HEK293 (cell line): ENCODE results near the gene PTTG2.

ENCODE experiments used
- CTCF ChIA-PET: fragments of 350-600 bp; formaldehyde crosslinking; extraction: SDS; loops from one replicate; lab custom pipeline; 2021; ENCODE audit warnings: antibody characterized with exemption; lab: Yijun Ruan, JAX
- POLR2A ChIA-PET: fragments of 300-600 bp; formaldehyde crosslinking; extraction: SDS; loops from one replicate; lab custom pipeline; 2020; ENCODE audit warnings: antibody characterized with exemption, inconsistent platforms; lab: Yijun Ruan, JAX
- H3K27ac ChIP-seq: fragments of 200-500 bp; sonication (Bioruptor generic); 2 replicates; pipeline ENCODE4 v1.5.1; 2014; ENCODE audit warnings: low read depth, low read length, control low read depth, inconsistent platforms; ENCODE audit errors: extremely low read depth
- H3K36me3 ChIP-seq, 2 experiments: fragments of 200-500 bp in 1 of 2; sonication (Bioruptor generic) in 1 of 2; 1 replicate in 1 of 2; 2 replicates in 1 of 2; pipeline ENCODE4 v1.5.1; 2014 to 2017; ENCODE audit warnings: inconsistent platforms in 2 of 2, low read length in 2 of 2; ENCODE audit not compliant: control insufficient read depth in 2 of 2, insufficient read depth in 1 of 2
- H3K4me1 ChIP-seq: fragments of 200-500 bp; sonication (Bioruptor generic); 2 replicates; pipeline ENCODE4 v1.5.1; 2014; ENCODE audit warnings: mild to moderate bottlenecking, low read length, inconsistent platforms; ENCODE audit not compliant: control insufficient read depth, insufficient read depth
- H3K4me3 ChIP-seq: 2 replicates; pipeline ENCODE4 v1.5.1; 2011; ENCODE audit warnings: low read depth, mild to moderate bottlenecking, control low read depth, low read length, moderate library complexity
- H3K9me3 ChIP-seq: fragments of 200-500 bp; sonication (Bioruptor generic); 2 replicates; pipeline ENCODE4 v1.5.1; 2014; ENCODE audit warnings: low read depth, low read length, inconsistent platforms; ENCODE audit not compliant: control insufficient read depth, insufficient read depth
- YY1 ChIP-seq: fragments of 450-650 bp; formaldehyde crosslinking; IDR thresholded peaks from 2 replicates; pipeline ENCODE4 v1.5.1; 2018; ENCODE audit warnings: missing biosample characterization, missing genetic modification characterization
- ZFP3 ChIP-seq: fragments of 450-650 bp; formaldehyde crosslinking; IDR thresholded peaks from 2 replicates; pipeline ENCODE4 v1.5.1; 2016; ENCODE audit warnings: low read depth, missing biosample characterization, missing genetic modification characterization
- ZIC2 ChIP-seq: fragments of 450-650 bp; formaldehyde crosslinking; IDR thresholded peaks from 2 replicates; pipeline ENCODE4 v1.5.1; 2016; ENCODE audit warnings: missing biosample characterization, missing genetic modification characterization
- ZNF114 ChIP-seq: fragments of 450-650 bp; formaldehyde crosslinking; IDR thresholded peaks from 2 replicates; pipeline ENCODE4 v1.5.0; 2017; ENCODE audit warnings: missing biosample characterization, missing genetic modification characterization
- ZNF146 ChIP-seq: fragments of 450-650 bp; formaldehyde crosslinking; IDR thresholded peaks from 2 replicates; pipeline ENCODE4 v1.5.1; 2016; ENCODE audit warnings: missing biosample characterization, missing genetic modification characterization
- ZNF341 ChIP-seq: fragments of 450-650 bp; formaldehyde crosslinking; IDR thresholded peaks from 2 replicates; pipeline ENCODE4; 2016; ENCODE audit warnings: low read depth, missing biosample characterization, missing genetic modification characterization
- ZNF629 ChIP-seq: fragments of 450-650 bp; formaldehyde crosslinking; IDR thresholded peaks from 2 replicates; pipeline ENCODE4 v1.5.1; 2017; ENCODE audit warnings: missing biosample characterization, missing genetic modification characterization
- ZNF768 ChIP-seq: fragments of 450-650 bp; formaldehyde crosslinking; IDR thresholded peaks from 2 replicates; pipeline ENCODE4 v1.5.1; 2018; ENCODE audit warnings: missing biosample characterization, mild to moderate bottlenecking, missing genetic modification characterization
- TF ChIP-seq, protein P1 (sequence below): fragments of 450-650 bp; formaldehyde crosslinking; IDR thresholded peaks from 2 replicates; pipeline ENCODE4 v1.5.1; 2016; ENCODE audit warnings: missing biosample characterization, missing genetic modification characterization
- TF ChIP-seq, protein P2 (sequence below): fragments of 450-650 bp; formaldehyde crosslinking; IDR thresholded peaks from 2 replicates; pipeline ENCODE4 v1.5.1; 2016; ENCODE audit warnings: missing biosample characterization, missing genetic modification characterization, borderline replicate concordance
- TF ChIP-seq, protein P3 (sequence below): fragments of 450-650 bp; formaldehyde crosslinking; IDR thresholded peaks from 2 replicates; pipeline ENCODE4 v1.5.1; 2017; ENCODE audit warnings: missing biosample characterization, missing genetic modification characterization
- TF ChIP-seq, protein P4 (sequence below): fragments of 450-650 bp; formaldehyde crosslinking; IDR thresholded peaks from 2 replicates; pipeline ENCODE4 v1.5.1; 2016; ENCODE audit warnings: missing biosample characterization, missing genetic modification characterization

The PTTG2 gene

DNA sequence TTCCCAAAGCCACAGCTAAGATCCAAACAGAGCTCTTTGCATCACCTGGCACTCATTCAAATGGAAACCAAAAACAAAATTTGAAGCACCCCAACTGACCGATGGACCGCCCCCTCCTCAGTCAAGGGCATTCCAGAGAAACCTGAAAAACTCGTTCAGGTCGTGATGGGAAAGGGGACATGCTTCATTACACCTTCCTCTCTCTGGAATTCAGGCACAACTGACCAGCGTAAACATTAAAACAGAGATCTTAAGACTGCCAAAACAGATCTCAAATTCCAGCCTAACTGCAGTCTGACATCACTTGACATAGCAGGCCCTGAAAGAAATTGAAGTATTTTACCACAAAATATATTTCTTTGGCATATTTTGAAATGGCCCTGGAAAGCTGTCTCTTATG lies 28.5 kb downstream of the PTTG2 start:
- no peaks in the 10 kb centered on the region for H3K4me1 ChIP-seq
- TF ChIP-seq ZNF114 (tag by site-specific recombination): no peak
- TF ChIP-seq ZNF146 (tag by site-specific recombination): no peak
- TF ChIP-seq ZFP3 (tag by site-specific recombination): no peak
- no peak for TF ChIP-seq YY1 (tag by site-specific recombination)
- TF ChIP-seq ZNF341 (tag by site-specific recombination): no peak
- TF ChIP-seq ZIC2 (tag by site-specific recombination): no peak
- TF ChIP-seq, protein P1, sequence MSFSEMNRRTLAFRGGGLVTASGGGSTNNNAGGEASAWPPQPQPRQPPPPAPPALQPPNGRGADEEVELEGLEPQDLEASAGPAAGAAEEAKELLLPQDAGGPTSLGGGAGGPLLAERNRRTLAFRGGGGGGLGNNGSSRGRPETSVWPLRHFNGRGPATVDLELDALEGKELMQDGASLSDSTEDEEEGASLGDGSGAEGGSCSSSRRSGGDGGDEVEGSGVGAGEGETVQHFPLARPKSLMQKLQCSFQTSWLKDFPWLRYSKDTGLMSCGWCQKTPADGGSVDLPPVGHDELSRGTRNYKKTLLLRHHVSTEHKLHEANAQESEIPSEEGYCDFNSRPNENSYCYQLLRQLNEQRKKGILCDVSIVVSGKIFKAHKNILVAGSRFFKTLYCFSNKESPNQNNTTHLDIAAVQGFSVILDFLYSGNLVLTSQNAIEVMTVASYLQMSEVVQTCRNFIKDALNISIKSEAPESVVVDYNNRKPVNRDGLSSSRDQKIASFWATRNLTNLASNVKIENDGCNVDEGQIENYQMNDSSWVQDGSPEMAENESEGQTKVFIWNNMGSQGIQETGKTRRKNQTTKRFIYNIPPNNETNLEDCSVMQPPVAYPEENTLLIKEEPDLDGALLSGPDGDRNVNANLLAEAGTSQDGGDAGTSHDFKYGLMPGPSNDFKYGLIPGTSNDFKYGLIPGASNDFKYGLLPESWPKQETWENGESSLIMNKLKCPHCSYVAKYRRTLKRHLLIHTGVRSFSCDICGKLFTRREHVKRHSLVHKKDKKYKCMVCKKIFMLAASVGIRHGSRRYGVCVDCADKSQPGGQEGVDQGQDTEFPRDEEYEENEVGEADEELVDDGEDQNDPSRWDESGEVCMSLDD (tag by site-specific recombination): no peak
- no peak for TF ChIP-seq ZNF768
- TF ChIP-seq, protein P2, sequence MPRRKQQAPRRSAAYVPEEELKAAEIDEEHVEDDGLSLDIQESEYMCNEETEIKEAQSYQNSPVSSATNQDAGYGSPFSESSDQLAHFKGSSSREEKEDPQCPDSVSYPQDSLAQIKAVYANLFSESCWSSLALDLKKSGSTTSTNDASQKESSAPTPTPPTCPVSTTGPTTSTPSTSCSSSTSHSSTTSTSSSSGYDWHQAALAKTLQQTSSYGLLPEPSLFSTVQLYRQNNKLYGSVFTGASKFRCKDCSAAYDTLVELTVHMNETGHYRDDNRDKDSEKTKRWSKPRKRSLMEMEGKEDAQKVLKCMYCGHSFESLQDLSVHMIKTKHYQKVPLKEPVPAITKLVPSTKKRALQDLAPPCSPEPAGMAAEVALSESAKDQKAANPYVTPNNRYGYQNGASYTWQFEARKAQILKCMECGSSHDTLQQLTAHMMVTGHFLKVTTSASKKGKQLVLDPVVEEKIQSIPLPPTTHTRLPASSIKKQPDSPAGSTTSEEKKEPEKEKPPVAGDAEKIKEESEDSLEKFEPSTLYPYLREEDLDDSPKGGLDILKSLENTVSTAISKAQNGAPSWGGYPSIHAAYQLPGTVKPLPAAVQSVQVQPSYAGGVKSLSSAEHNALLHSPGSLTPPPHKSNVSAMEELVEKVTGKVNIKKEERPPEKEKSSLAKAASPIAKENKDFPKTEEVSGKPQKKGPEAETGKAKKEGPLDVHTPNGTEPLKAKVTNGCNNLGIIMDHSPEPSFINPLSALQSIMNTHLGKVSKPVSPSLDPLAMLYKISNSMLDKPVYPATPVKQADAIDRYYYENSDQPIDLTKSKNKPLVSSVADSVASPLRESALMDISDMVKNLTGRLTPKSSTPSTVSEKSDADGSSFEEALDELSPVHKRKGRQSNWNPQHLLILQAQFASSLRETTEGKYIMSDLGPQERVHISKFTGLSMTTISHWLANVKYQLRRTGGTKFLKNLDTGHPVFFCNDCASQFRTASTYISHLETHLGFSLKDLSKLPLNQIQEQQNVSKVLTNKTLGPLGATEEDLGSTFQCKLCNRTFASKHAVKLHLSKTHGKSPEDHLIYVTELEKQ (tag by site-specific recombination): no peak
- TF ChIP-seq, protein P3, sequence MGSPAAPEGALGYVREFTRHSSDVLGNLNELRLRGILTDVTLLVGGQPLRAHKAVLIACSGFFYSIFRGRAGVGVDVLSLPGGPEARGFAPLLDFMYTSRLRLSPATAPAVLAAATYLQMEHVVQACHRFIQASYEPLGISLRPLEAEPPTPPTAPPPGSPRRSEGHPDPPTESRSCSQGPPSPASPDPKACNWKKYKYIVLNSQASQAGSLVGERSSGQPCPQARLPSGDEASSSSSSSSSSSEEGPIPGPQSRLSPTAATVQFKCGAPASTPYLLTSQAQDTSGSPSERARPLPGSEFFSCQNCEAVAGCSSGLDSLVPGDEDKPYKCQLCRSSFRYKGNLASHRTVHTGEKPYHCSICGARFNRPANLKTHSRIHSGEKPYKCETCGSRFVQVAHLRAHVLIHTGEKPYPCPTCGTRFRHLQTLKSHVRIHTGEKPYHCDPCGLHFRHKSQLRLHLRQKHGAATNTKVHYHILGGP (tag by site-specific recombination): no peak
- TF ChIP-seq ZNF629 (tag by site-specific recombination): no peak

DNA sequence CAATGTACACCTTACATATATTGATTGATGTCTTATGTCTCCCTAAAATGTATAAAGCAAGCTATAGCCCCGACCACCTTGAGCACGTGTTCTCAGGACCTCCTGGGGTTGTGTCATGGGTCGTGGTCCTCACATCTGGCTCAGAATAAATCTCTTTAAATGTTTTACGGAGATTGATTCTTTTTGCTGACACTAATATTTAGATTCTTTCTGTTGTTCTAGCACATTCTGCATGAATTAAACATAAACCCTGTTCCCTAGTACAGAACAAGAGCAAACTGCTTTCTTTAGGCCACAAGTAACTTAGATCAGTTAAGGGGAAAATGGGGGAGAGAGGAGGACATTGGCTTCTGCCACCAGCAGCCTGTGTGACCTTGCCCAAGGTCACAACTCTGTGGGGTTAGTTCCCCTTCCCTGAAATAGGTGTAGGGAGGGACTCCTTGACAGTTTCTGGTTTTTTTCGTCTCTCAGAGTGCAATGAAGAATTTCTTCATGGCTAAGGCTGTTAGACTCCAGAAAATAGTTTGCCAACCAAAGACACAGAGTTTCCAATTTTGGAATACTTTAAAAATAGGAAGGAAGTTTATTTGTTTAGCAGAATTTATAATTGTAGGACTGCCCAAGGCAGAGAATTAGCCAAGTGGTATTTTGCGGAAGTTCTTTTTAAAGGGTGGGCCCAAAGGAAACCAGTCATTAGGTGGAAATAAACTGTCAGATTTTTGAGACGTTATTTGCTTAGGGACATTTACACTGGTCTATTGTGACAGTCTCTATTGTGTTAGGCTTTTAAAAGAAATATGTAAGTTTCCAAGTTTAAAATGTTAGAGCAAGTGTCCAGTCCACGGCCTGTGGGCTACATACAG lies 29.4 kb downstream of the PTTG2 start:
- no peak overlapping the region for H3K4me3 ChIP-seq
- H3K36me3 ChIP-seq: no peaks in the 10 kb centered on the region
- POLR2A ChIA-PET: no interaction called here
- H3K4me1 ChIP-seq: no peaks in the 10 kb centered on the region
- CTCF ChIA-PET: no interaction called here
- H3K9me3 ChIP-seq: no peaks in the 10 kb centered on the region
- no peak overlapping the region for H3K27ac ChIP-seq
- no peak for TF ChIP-seq ZNF146 (tag by site-specific recombination)
- TF ChIP-seq, protein P4, sequence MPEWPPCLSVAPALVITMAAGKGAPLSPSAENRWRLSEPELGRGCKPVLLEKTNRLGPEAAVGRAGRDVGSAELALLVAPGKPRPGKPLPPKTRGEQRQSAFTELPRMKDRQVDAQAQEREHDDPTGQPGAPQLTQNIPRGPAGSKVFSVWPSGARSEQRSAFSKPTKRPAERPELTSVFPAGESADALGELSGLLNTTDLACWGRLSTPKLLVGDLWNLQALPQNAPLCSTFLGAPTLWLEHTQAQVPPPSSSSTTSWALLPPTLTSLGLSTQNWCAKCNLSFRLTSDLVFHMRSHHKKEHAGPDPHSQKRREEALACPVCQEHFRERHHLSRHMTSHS: no peak

More for the DNA sequence above, 28.5 kb downstream of the PTTG2 start:
- H3K9me3 ChIP-seq: no peaks in the 10 kb centered on the region
- CTCF ChIA-PET: interaction anchor here (0.7 kb wide), 1 partner anchor 35 kb away, joined by 3 read pairs; no protein-coding TSS in a partner anchor
- no peak overlapping the region for H3K27ac ChIP-seq
- no peaks in the 10 kb centered on the region for H3K36me3 ChIP-seq
- POLR2A ChIA-PET: no interaction called here
- H3K4me3 ChIP-seq: no peak overlapping the region
